GM12801 (cell line): ENCODE measurements around the gene C22orf39.

ENCODE experiments used
- CTCF ChIP-seq: IDR thresholded peaks from one replicate; pipeline ENCODE4 v1.5.1; 2011; ENCODE audit warnings: control low read depth; ENCODE audit not compliant: insufficient read length; ENCODE audit errors: extremely low read depth

Gene C22orf39

DNA sequence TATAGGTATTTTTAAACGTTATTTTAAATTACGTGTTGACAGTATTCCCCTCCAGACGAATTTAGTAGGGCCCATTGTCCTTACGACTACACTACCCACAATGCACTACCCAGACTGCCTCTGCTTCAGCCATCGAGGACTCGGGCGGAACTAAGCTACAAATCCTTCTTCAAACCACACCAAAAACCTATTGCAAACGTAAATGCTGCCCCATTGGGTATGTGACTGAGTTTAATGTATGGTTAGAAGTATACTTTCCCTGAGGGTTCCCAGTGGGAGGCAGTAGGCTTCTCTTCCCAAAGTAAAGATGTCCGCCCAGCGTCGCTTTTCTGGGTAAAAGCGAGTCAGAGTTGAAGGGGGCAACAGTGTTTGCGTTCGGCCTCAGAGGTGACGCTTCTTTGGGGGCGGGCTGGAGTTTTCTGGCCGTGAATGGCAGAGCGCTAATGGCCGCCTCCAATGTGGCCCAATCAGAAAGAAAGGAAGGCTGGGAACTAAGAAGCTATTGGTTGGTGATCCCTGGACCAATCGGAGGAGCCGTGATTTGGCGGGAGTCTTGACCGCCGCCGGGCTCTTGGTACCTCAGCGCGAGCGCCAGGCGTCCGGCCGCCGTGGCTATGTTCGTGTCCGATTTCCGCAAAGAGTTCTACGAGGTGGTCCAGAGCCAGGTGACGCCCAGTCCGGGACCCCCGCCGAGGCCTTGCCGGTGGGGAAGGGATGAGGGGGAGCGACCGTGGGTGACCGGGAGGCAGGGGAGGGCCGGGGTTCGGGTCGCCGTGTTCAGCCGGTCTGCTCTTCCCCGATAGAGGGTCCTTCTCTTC, 32.1 kb upstream of the C22orf39 start, which contains the start of gene CDC45:
TSS of gene CDC45 (plus strand) at position 566 of the 818 bp plus-strand sequence. CDS start at position 615, 49 bp downstream.
- TF ChIP-seq CTCF = no peak

- TF ChIP-seq CTCF = no peak
These were observed 31.4 kb upstream of the C22orf39 start, which contains the start of gene UFD1 for GRCh38 chr22:19478901-19479354. Gene UFD1 (minus strand): TSS chr22:19479193. CDS start chr22:19479085, 108 bp downstream.

DNA sequence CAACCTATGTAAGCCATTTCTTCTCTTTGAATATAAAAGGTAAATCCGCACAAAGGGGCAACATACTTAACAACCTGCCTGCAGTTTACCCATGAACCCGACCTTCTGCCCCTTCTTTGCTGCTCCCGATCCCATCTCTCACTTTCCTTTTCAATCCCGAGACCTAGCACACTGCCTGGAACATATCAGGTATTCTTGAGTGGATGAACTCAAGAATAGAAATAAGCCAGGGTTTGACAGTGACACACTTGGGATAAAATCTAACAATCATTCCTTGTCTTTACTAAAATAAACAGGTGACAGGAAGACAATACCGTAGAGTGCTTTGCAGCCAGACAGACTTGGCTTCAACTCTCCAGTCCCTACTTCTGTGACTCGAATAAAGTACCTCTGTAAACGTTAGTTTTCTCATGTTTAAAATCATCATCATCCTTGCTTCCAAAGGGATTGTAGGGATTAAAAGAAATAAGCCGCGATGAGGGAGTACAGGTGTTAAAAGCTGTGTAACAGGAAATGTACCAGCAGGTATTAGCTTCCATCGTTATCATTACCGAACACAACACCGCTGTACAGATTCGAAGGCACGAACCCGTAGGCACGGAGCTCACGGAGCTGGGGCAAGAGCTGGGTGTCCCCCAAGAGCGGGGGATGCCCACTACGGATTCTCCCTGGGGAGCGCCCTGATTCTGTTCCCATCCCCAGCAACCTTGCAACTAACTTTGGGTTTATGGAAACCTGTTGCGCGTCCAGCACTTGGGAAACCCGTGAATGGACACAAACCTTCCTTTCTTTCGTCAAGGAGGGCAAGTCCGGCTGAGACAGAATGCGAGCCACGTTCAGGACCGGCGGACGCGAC, 30.8 kb upstream of the C22orf39 start:
- no peak for TF ChIP-seq CTCF

DNA sequence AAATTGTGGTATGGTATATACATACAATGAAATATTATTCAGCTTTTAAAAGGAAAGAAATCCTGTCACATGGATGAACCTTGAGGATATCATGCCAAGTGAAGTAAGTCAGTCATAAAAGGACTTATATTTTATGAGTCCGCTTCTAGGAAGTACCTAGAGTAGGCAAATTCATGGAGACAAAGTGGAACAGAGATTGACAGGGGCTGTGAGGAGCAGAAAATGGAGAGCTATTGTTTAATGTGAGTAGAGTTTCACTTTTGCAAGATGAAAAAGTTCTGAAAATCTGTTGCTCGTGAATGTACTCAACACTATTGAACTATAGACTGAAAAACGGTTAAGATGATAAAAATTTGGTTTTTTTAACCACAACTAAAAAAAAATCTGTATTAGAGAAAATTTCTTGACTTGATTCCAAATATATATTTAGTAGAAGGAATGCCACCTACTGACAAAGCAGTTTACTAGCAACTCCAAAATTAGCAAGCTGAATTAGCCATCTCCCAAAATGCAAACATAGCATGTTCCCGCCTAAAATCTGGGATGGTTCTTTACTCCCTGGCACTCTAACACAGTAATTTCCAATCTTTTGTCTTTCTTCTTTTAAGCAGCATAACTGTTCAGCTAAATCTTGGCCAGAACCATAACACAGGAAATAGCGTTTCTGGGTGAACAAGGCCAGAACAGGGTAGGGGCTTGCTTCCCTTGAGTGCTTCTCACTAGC, 30.0 kb upstream of the C22orf39 start:
- no peak for TF ChIP-seq CTCF

- TF ChIP-seq CTCF = no peak
These were observed 28.5 kb upstream of the C22orf39 start for GRCh38 chr22:19476023-19476422.

DNA sequence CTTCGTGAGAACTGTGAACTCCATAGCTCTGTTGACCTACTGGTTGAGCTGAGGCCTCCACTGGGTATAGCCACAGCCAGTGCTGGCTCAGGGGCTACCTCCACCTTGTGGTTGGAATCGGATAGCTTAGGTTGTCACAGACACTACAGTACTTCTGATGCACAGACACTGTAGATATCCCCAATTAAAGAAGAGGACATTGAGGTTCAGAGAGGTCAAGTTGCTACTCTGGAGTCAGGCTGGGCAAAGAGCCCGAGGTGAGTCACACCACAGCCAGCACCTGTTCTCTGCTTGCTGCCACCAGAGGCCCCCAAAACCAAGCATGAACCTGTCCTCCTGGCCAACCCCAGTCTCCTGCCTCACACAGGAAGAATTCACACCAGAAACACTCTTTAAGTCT, 26.1 kb upstream of the C22orf39 start:
- no peak for TF ChIP-seq CTCF
